DMS153 treated with DMSO at 0.1 percent for 48 hours (cell line): ENCODE results near the gene ATP6V0D1.

Experiments
- DNase-seq: peaks from one replicate; lab custom pipeline; 2025; ENCODE audit not compliant: unreplicated experiment; lab: John Stamatoyannopoulos, UW

The ATP6V0D1 gene

GRCh38 chr16:67463691-67464090 is 17.3 kb downstream of the ATP6V0D1 start:
- DNase-seq, result no peak

DNA sequence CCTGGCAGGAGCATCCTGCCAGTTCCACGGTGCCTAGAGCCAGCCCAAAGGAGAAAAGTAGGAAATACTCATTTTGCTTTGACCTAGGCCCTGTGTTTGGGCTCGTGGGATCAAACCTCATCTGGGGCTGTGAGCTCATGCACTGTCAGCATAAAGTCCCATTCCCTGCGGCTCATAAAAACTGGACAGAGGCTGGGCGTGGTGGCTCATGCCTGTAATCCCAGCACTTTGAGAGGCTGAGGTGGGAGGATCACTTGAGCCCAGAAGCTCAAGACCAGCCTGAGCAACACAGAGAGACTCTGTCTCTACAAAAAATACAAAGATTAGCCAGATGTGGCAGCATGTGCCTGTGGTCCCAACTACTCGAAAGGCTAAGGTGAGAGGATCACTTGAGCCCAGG is 17.9 kb downstream of the ATP6V0D1 start:
- DNase-seq, result no peak

GRCh38 chr16:67462279-67462655 is 18.7 kb downstream of the ATP6V0D1 start:
- DNase-seq, result no peak

- DNase-seq, result no peak
These were observed 19.2 kb downstream of the ATP6V0D1 start for GRCh38 chr16:67461600-67462278.

DNA sequence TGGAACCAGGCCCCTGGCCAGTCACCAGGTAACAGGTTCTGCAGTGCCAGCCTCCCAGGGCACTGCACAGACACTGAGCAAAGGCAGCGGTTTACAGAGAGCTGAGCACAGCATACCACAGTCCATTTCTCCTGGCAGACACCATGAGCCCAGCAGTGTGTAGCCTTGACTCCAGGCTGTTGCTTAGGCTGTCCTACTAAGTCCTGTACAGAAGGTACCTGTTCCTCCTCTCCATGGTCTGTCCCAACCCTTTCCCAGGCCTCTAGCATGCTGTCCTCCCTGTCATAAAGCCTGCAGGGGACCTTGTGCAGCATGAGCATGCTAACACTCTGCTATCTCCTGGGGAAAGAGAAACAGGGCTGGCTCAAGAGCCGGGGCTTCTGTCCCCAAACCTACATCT is 20.0 kb downstream of the ATP6V0D1 start:
- no peak for DNase-seq

DNA sequence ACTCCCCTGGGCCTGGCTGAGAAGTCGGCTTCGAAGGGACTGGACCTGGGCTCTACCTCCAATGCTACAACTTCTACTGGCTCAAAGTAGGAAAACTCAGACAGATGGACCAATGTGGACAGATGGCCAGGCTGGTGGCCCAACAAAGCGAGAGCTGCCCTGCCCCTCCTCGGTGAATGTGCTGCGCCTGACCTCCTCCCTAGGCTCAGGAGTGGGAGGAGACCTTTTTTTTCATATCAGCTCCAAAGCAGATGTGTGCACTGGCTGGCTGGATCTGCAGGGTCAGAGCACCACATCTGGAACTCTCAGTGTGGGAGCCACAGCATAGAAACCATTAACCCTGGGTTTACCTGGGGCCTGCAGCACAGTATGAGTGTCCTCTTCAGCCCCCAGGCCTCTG is 20.8 kb downstream of the ATP6V0D1 start:
- DNase-seq, result no peak

- DNase-seq, result no peak
These were observed 21.2 kb downstream of the ATP6V0D1 start for GRCh38 chr16:67459861-67460150.

DNA sequence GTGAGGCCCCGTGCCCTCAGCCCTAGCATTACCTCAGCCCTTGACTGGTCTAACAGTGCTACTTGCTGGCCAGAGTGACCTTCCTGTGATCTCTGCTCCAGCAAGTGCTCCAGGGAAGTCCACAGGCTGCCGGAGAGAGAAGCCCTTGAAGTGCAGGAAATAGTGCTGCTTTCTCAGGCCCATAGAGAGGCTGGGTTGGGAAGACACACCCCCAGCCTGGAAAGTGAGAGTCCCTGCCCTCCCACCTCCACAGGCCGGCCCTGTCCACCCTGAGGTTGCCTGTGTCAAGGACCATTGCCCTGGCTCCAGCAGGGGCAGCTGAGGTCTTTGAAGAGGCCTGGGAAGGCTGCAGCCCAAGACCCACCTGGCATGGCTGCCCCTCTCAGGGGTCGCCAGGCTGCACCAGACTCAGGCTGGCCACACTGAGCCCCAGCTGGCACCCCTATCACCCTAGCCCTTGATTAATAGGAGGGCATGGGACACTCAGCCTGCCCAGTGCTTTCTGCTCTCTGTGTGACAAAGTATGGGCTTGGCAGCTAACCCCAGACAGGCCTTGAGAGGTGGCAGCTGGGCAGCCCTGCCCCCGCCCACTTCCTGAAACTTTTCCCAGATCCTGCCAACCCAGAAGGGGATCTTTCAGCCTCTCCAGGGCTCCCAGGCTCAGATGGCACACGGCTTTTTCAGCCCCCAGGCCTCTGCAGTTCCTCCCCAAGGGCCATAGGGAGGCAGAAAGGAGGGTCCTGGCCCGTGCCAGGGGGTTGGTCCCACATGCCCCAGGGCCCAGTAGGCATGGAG is 21.7 kb downstream of the ATP6V0D1 start:
- peak; percentile 30 for DNase-seq

DNA sequence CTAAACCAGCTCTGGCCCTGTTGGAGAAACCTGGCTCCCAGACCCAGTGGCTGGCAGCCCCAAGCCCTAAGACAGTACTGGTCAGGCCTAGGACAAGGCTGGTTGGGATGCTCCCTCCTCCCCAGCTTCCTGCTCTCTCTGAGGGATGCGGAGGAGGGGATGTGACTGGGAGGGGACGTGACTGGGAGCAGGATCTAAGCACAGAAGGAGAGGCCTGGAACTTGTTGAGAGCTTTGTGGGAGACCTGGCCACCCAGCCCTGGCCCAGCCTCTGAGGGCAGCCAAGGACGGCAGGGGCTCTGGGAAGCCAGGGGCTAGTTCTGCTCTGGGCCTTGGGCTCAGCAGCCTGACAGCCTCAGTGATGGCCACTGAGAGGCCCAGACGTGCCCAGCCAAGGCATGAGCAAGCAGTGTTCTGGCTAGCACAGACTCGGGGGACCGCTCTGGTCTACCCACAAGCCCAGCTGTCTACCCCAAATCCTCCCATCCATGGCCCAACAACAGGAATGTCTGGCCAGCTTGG is 22.8 kb downstream of the ATP6V0D1 start:
- DNase-seq, result no peak

DNA sequence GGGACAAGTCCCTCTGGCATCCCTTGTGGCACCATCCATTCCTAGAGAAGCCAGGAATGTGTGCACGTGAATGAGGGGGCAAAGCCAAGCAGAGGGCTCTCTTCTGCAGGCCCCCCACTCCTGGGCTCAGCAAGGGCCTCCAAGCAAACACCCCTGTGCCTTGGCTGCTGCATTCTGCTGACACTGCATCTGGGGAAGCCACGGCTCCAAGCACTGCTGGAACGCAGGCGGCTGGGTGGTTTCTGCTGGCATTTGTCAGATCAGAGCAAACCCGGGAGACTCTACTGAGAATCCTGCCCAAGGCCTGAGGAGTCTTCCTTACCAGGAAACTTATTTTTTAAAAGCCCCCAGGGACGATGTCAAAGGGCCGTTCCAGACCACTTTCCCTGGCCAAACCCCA is 23.3 kb downstream of the ATP6V0D1 start:
- no peak for DNase-seq

DNA sequence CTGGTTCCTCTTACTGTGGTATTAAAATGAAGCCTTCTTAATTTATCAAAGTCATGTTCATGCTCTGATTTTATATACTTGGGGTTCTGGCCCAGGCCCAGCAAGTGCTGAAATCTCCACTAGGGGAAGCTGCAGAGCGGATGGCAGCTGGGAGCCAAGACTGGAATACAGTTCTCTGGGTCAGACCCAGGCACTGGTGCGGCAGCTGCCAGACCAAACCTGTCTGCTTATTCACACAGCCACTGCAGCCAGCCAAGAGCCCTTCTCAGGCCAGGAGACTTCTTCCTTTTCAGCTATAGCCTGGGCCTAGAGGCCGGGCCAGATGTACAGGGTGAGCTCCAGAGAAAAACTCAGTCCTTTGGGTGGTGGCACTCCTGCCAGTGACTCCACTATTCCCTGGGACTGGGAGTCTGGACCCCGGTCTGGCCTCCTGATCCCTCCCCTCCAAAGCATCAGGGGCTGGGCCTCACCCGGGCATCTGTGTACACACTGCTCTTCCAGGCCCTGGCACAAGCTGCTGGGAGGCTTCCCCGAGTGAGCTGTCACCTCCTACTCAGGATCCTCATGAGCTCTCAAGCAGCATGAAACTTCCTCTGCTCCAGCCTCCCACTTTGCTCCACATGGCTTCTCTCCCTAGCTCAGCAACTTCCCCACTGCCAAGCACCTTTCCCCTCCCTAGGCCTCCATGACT is 24.4 kb downstream of the ATP6V0D1 start:
- no peak for DNase-seq

DNA sequence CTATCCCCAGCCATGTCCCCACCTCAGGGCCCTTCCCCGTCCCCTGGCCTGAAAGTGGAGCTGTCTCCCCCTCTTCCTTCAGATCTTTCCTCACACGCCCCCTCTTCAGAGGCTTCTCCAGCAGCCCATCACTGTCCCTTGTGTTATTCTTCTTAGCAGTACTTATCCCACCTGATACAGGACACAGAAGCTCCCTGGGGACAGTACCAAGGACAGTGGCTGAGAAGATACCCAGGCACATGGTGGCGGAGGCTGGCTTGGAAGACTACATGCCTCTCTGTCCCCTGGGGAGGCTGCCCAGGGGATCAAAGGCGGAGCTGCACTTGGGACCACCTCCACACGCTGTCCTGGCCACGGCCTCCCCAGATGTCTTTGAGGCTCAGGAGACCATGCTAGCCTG is 26.1 kb downstream of the ATP6V0D1 start:
- DNase-seq, result no peak

DNA sequence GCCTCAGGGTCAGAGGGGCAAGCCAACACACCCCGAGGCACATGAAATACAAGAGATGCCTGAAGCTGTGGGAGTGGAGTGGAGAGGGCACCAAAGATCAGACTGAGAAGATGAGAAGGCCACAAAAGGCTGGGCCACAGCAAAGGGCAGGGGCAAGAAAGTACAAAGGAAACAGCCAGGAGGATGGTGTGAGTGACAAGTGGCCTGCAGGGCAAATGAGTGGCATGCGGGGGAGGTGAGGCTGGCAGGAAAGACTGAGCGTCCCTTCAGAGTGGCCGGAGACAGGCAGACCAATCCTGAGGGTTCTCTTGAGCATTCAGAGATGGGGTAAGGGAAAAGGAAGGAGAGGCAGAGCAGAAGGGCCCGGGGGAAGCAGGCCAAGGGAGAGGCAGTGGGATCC is 26.9 kb downstream of the ATP6V0D1 start:
- DNase-seq, result no peak

DNA sequence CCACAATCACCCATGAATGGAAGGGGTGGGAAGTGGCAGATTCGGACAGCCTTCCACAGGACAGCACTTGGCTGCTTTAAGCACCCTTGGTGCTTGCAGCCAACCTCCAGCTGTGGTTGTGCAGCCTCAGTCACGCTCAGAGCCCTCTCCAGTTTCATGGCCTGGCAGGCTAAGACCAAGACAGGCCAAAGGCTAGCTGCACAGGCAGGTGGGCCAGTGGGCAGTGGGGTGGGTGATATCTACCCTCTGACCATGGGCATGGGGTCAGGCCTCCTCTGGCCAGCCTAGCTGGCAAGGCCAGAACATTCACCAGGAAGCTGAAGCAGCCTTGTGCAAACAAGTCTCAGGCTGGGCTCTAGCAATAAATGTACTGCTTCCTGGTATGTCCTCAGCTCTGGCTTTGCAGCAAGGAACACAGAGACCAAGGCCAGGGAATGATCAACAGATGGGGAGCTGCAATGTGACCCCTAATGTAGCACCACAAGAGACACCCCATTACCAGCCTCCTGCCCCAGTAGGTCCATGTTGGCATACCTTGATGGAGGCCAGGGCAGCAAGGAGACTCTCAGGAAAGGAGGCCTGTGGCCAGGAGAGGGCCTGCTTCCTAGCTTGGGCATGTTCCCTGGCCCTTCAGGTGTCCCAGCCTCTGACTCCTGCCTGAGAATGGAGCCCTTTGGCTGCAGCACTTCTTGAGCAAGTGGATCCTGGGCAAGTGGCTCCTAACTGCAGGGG is 29.1 kb downstream of the ATP6V0D1 start:
- DNase-seq, result no peak

DNA sequence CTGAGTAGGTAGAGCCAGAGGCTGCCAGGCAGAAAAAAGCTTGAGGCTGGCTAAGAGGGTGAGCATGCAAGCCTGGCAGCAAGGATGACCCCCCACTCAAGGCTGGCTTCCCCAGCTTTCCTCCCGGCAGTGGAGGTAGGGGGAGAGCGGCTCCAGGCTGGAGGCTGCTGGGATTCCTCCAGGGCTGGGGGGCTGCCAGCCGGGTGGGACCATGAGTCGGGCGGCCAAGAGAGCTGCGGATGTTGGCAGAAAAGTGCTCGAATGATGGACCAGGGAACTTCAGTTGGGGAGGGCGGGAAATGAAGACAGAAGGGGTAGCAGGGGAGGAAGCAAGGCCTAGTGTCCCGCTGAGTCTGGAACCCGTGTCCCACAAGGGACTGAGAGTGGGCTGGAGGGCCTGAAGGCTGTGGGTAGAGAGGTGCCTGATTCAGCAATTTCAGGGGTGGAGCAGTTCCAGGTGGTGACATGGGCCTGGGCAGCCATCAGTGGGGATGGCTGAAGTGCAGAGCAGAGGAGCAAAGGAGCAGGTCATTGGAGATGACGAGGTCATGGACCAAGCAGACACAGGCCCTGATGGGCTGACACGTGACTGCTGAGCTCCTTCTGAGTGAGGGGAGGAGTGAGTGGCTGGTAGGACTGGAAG is 29.8 kb downstream of the ATP6V0D1 start:
- DNase-seq, result no peak

DNA sequence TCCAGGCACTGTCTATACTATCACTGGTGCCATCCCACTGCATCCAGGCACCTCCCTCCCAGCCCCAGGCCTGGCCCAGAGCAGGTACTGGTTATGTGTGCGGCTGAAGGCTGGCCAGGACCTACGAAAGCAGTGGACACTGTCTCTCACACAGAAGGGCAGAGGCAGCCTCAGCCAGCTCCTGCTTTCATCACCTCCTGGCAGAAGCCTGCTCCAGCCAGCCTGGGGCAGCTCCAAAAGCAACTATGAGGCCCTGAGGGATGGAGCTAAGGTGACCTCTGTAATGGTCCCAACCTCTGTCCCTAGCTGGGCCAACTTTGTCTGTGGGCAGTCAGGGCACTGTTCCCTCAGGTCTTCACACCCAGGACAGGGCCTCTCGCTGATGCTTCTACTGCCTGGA is 31.2 kb downstream of the ATP6V0D1 start:
- DNase-seq, result no peak

DNA sequence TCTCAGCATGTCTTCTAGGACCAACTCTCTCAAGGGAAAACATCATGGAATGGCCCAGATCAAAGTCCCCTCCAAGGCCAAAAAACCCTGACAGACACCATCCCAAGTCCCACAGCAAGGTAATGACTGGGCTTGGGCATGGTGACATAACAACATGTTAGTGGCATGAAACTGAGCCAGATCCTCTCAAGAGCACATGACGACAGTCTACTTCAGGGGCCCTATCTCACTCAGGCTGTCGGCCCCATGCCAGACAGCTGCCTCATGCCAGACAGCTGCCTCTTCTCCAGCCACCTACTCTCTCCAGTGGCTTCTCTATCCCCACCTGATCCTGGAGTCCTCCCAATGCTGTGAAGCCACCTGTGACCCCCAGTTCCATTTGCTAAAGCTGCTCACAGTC is 31.6 kb downstream of the ATP6V0D1 start:
- DNase-seq, result no peak

- DNase-seq, result no peak
These were observed 32.4 kb downstream of the ATP6V0D1 start for GRCh38 chr16:67448580-67448979.

GRCh38 chr16:67447508-67448076 is 33.4 kb downstream of the ATP6V0D1 start:
- DNase-seq, result peak; percentile 9

- no peak for DNase-seq
These were observed 33.9 kb downstream of the ATP6V0D1 start for GRCh38 chr16:67446968-67447507.
